Neural cell (in vitro differentiated cells): Measurements from ENCODE around the gene LRP8. TPM values are rescaled to one million over a fixed set of nuclear protein-coding genes. Genes with fewer than 3 reads are reported as not detected.

ENCODE experiments used
- H2AFZ ChIP-seq: fragments of 200-600, 300-800 bp; sonication (generic), shearing (Covaris generic); 2 replicates; pipeline ENCODE4 v1.6.0; 2014; ENCODE audit warnings: low read depth, mild to moderate bottlenecking, antibody characterized with exemption, low read length, moderate library complexity
- H3F3A ChIP-seq: fragments of 200-600 bp; shearing (Covaris generic); 2 replicates; pipeline ENCODE4 v1.6.1; 2016; ENCODE audit warnings: mild to moderate bottlenecking, moderate library complexity, mixed read lengths, antibody characterized with exemption, low read length; ENCODE audit not compliant: insufficient read depth, poor library complexity, severe bottlenecking
- H3K27ac ChIP-seq: fragments of 200-600, 300-800 bp; sonication (generic), shearing (Covaris generic); 2 replicates; pipeline ENCODE4 v1.5.1; 2014; ENCODE audit warnings: mild to moderate bottlenecking, low read length, moderate library complexity
- H3K27me3 ChIP-seq: fragments of 300-800, 200-600 bp; sonication (generic), shearing (Covaris generic); 2 replicates; pipeline ENCODE4 v1.6.0; 2014; ENCODE audit warnings: mild to moderate bottlenecking, low read depth, low read length, moderate library complexity; ENCODE audit not compliant: insufficient read depth
- H3K36me3 ChIP-seq: fragments of 300-800, 200-600 bp; sonication (generic), shearing (Covaris generic); 2 replicates; pipeline ENCODE4 v1.5.1; 2014; ENCODE audit warnings: mild to moderate bottlenecking, antibody characterized with exemption, low read length, moderate library complexity; ENCODE audit not compliant: insufficient read depth
- H3K4me2 ChIP-seq: fragments of 300-800, 200-600 bp; sonication (generic), shearing (Covaris generic); 2 replicates; pipeline ENCODE4 v1.6.0; 2014; ENCODE audit warnings: mild to moderate bottlenecking, low read length
- H3K4me3 ChIP-seq: fragments of 300-800, 200-600 bp; sonication (generic), shearing (Covaris generic); 2 replicates; pipeline ENCODE4 v1.5.1; 2014; ENCODE audit warnings: mild to moderate bottlenecking, low read length, moderate library complexity
- H3K79me2 ChIP-seq: fragments of 200-600 bp; shearing (Covaris generic); replicated peaks from 2 replicates; pipeline ENCODE4 v1.6.0; 2014; ENCODE audit warnings: mild to moderate bottlenecking, low read length, moderate library complexity; ENCODE audit not compliant: insufficient read depth
- H3K9ac ChIP-seq: fragments of 300-800, 200-600 bp; sonication (generic), shearing (Covaris generic); 2 replicates; pipeline ENCODE4 v1.6.1; 2016; ENCODE audit warnings: mild to moderate bottlenecking, low read length, mixed read lengths
- H3K9me2 ChIP-seq: fragments of 200-600 bp; shearing (Covaris generic); 2 replicates; pipeline ENCODE4 v1.6.1; 2016; ENCODE audit warnings: mild to moderate bottlenecking, low read length, mixed read lengths; ENCODE audit not compliant: insufficient read depth
- H3K9me3 ChIP-seq: fragments of 200-600, 300-800 bp; sonication (generic), shearing (Covaris generic); 2 replicates; pipeline ENCODE4 v1.6.1; 2016; ENCODE audit warnings: mild to moderate bottlenecking, mixed run types, low read length, moderate library complexity, mixed read lengths
- H4K20me1 ChIP-seq: fragments of 200-600 bp; shearing (Covaris generic); 2 replicates; pipeline ENCODE4 v1.6.1; 2016; ENCODE audit warnings: mild to moderate bottlenecking, mixed run types; ENCODE audit not compliant: insufficient read depth
- EP300 ChIP-seq: fragments of 450-650 bp; conservative IDR thresholded peaks from 2 replicates; pipeline ENCODE4 v1.6.1; 2014; ENCODE audit warnings: antibody characterized with exemption, mild to moderate bottlenecking, moderate library complexity; ENCODE audit not compliant: poor library complexity, severe bottlenecking
- EZH2 ChIP-seq: fragments of 200-600, 300-800 bp; shearing (Covaris generic), sonication (generic); IDR thresholded peaks from 2 replicates; pipeline ENCODE4 v1.6.1; 2014; ENCODE audit warnings: antibody characterized with exemption, low read length, borderline replicate concordance, mild to moderate bottlenecking; ENCODE audit not compliant: insufficient read depth, poor library complexity, severe bottlenecking
- MXI1 ChIP-seq: fragments of 450-650 bp; conservative IDR thresholded peaks from 2 replicates; pipeline ENCODE4 v1.6.1; 2014; ENCODE audit warnings: antibody characterized with exemption, mild to moderate bottlenecking; ENCODE audit not compliant: poor library complexity, severe bottlenecking
- POLR2AphosphoS5 ChIP-seq: IDR thresholded peaks from 2 replicates; pipeline ENCODE4 v1.6.1; 2012
- RAD21 ChIP-seq: fragments of 450-650 bp; conservative IDR thresholded peaks from 2 replicates; pipeline ENCODE4 v1.6.1; 2014; ENCODE audit warnings: antibody characterized with exemption, mild to moderate bottlenecking, moderate library complexity
- SMC3 ChIP-seq: fragments of 450-650 bp; conservative IDR thresholded peaks from 2 replicates; pipeline ENCODE4 v1.6.1; 2014; ENCODE audit warnings: antibody characterized with exemption, mild to moderate bottlenecking, moderate library complexity; ENCODE audit not compliant: poor library complexity
- TAF1 ChIP-seq: IDR thresholded peaks from 2 replicates; pipeline ENCODE4 v1.6.1; 2012; ENCODE audit warnings: low read depth
- polyA plus RNA-seq: library from polyadenylated mRNA; depleted of rRNA; stranded (reverse); fragments of >200 nt; gene quantifications from 2 replicates; pipeline ENCODE4 v1.2.3, GENCODE V29; 2014
- TF ChIP-seq, protein P1 (sequence below): IDR thresholded peaks from 2 replicates; pipeline ENCODE4 v1.6.1; 2012; ENCODE audit warnings: borderline replicate concordance
- TF ChIP-seq, protein P2 (sequence below): fragments of 450-650 bp; IDR thresholded peaks from 2 replicates; pipeline ENCODE4 v1.5.1; 2014; ENCODE audit warnings: antibody characterized with exemption, mild to moderate bottlenecking, moderate library complexity; ENCODE audit not compliant: poor library complexity, severe bottlenecking

Gene LRP8
- polyA plus RNA-seq, 1 donor from 2014 or later, result 65.8 TPM

GRCh38 chr1:53317646-53318539 is 10.0 kb downstream of the LRP8 start:
- Histone ChIP-seq H3K4me3 (no peak overlapping the region), H2AFZ (no peak overlapping the region), H3K36me3 (no peaks in the 10 kb centered on the region), H3K27me3 (no peaks in the 10 kb centered on the region), H4K20me1 (no peaks in the 10 kb centered on the region), H3F3A (no peaks in the 10 kb centered on the region), H3K27ac (no peak overlapping the region), H3K79me2 (peaks cover 27% of the 10 kb centered on the region), H3K9me3 (no peaks in the 10 kb centered on the region), H3K9ac (no peak overlapping the region), H3K4me2 (no peak overlapping the region), H3K9me2 (no peaks in the 10 kb centered on the region)
- TF ChIP-seq EP300 (no peak), MXI1 (no peak), RAD21 (no peak), TAF1 (no peak), SMC3 (no peak), POLR2AphosphoS5 (no peak), EZH2 (no peak)
- TF ChIP-seq, protein P1, sequence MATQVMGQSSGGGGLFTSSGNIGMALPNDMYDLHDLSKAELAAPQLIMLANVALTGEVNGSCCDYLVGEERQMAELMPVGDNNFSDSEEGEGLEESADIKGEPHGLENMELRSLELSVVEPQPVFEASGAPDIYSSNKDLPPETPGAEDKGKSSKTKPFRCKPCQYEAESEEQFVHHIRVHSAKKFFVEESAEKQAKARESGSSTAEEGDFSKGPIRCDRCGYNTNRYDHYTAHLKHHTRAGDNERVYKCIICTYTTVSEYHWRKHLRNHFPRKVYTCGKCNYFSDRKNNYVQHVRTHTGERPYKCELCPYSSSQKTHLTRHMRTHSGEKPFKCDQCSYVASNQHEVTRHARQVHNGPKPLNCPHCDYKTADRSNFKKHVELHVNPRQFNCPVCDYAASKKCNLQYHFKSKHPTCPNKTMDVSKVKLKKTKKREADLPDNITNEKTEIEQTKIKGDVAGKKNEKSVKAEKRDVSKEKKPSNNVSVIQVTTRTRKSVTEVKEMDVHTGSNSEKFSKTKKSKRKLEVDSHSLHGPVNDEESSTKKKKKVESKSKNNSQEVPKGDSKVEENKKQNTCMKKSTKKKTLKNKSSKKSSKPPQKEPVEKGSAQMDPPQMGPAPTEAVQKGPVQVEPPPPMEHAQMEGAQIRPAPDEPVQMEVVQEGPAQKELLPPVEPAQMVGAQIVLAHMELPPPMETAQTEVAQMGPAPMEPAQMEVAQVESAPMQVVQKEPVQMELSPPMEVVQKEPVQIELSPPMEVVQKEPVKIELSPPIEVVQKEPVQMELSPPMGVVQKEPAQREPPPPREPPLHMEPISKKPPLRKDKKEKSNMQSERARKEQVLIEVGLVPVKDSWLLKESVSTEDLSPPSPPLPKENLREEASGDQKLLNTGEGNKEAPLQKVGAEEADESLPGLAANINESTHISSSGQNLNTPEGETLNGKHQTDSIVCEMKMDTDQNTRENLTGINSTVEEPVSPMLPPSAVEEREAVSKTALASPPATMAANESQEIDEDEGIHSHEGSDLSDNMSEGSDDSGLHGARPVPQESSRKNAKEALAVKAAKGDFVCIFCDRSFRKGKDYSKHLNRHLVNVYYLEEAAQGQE, result no peak
- TF ChIP-seq, protein P2, sequence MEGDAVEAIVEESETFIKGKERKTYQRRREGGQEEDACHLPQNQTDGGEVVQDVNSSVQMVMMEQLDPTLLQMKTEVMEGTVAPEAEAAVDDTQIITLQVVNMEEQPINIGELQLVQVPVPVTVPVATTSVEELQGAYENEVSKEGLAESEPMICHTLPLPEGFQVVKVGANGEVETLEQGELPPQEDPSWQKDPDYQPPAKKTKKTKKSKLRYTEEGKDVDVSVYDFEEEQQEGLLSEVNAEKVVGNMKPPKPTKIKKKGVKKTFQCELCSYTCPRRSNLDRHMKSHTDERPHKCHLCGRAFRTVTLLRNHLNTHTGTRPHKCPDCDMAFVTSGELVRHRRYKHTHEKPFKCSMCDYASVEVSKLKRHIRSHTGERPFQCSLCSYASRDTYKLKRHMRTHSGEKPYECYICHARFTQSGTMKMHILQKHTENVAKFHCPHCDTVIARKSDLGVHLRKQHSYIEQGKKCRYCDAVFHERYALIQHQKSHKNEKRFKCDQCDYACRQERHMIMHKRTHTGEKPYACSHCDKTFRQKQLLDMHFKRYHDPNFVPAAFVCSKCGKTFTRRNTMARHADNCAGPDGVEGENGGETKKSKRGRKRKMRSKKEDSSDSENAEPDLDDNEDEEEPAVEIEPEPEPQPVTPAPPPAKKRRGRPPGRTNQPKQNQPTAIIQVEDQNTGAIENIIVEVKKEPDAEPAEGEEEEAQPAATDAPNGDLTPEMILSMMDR, result no peak

GRCh38 chr1:53316766-53317581 is 10.9 kb downstream of the LRP8 start:
- Histone ChIP-seq H3K9me2 (no peaks in the 10 kb centered on the region), H3K27me3 (no peaks in the 10 kb centered on the region), H2AFZ (no peak overlapping the region), H3K79me2 (peaks cover 28% of the 10 kb centered on the region), H3K4me3 (no peak overlapping the region), H3K9me3 (no peaks in the 10 kb centered on the region), H3F3A (no peaks in the 10 kb centered on the region), H4K20me1 (no peaks in the 10 kb centered on the region), H3K27ac (no peak overlapping the region), H3K36me3 (no peaks in the 10 kb centered on the region), H3K4me2 (no peak overlapping the region), H3K9ac (no peak overlapping the region)
- TF ChIP-seq, protein P2, result no peak
- TF ChIP-seq EZH2, result no peak
- TF ChIP-seq RAD21, result no peak
- no peak for TF ChIP-seq EP300
- no peak for TF ChIP-seq TAF1
- TF ChIP-seq POLR2AphosphoS5, result no peak
- TF ChIP-seq, protein P1, result no peak
- no peak for TF ChIP-seq MXI1
- TF ChIP-seq SMC3, result no peak
